ES-I3 (cell line): ENCODE data around the gene NUP62.
"Not testable (repeated sequence)": the region's sequence is repeated elsewhere in the genome, so short reads cannot be mapped to it uniquely, and the experiment has no call there.

Source experiments
- H3K36me3 ChIP-seq: 2 replicates; pipeline ENCODE4 v1.6.1; 2013; ENCODE audit warnings: mild to moderate bottlenecking, low read length, control low read depth, moderate library complexity; ENCODE audit not compliant: insufficient read depth
- H3K4me1 ChIP-seq: 2 replicates; pipeline ENCODE4 v1.6.1; 2013; ENCODE audit warnings: mild to moderate bottlenecking, control low read depth, low read length; ENCODE audit not compliant: insufficient read depth
- H3K9ac ChIP-seq: 2 replicates; pipeline ENCODE4 v1.6.1; 2013; ENCODE audit warnings: low read depth, mild to moderate bottlenecking, low read length, moderate library complexity
- H3K9me3 ChIP-seq: 2 replicates; pipeline ENCODE4 v1.6.1; 2013; ENCODE audit warnings: mild to moderate bottlenecking, low read length, moderate library complexity; ENCODE audit not compliant: control insufficient read depth, insufficient read depth

The NUP62 gene, protein sequence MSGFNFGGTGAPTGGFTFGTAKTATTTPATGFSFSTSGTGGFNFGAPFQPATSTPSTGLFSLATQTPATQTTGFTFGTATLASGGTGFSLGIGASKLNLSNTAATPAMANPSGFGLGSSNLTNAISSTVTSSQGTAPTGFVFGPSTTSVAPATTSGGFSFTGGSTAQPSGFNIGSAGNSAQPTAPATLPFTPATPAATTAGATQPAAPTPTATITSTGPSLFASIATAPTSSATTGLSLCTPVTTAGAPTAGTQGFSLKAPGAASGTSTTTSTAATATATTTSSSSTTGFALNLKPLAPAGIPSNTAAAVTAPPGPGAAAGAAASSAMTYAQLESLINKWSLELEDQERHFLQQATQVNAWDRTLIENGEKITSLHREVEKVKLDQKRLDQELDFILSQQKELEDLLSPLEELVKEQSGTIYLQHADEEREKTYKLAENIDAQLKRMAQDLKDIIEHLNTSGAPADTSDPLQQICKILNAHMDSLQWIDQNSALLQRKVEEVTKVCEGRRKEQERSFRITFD

DNA sequence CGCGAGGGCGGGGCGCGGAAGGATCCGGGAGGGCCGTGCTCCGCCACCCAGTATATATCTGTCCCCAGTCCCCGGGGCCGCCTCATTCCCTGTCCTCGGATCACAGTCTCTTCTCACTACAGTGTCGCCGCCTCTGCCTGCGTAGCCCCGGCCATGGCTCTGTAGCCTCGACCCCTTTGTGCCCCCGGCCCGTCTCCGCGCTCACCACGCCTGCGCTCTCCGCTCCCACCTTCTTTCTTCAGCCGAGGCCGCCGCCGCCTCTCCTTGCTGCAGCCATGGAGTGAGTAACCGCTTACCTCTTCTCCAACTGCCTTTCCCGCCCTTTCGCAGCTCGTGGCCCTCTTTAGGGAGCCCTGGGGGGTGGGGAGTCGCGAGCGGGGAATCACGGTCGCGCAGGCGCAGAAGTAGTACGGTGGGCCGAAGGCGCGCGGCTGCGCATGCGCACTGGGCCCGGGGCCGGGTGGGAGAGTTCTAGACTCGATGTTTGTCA lies at the start of gene NUP62, which contains the start of gene ATF5:
NUP62 (minus strand) TSS at position 384 of the 490 bp plus-strand sequence. CDS start 19,697 bp downstream, outside the sequence.
ATF5 (plus strand) TSS at position 85 of the 490 bp plus-strand sequence. CDS start 1,646 bp downstream, outside the sequence.
- H3K36me3 ChIP-seq, result peaks cover 16% of the 10 kb centered on the region

DNA sequence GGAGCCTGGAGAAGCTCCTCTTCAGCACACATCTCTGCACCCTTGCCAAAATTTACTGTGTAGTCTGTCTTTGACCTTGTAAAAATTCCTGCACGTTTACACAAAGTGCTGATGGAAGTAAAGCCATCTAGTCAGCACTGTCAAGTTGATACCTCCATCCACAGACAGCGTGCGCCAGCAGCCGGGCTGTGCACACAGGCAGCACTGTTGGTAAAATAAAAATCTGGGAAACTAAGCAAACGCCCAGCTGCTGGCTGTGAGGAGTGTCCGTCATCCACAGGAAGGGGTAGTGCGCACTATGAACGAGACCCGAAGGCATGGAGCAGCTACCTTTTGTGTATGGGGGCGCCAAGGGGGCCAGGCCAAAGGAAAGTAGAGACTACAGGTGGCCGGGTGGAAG lies 49.0 kb upstream of the NUP62 start:
- Histone ChIP-seq H3K36me3 (no peaks in the 10 kb centered on the region; the same call in 1 of the 2 replicates), H3K4me1 (no peaks in the 10 kb centered on the region), H3K9ac (no peak overlapping the region), H3K9me3 (no peaks in the 10 kb centered on the region)

More for the DNA sequence above, at the start of gene NUP62, which contains the start of gene ATF5:
- Histone ChIP-seq H3K9me3 (no peaks in the 10 kb centered on the region), H3K4me1 (no peaks in the 10 kb centered on the region; the same call in 1 of the 2 replicates), H3K9ac (peak within 1 kb of the TSS; percentile 93)

DNA sequence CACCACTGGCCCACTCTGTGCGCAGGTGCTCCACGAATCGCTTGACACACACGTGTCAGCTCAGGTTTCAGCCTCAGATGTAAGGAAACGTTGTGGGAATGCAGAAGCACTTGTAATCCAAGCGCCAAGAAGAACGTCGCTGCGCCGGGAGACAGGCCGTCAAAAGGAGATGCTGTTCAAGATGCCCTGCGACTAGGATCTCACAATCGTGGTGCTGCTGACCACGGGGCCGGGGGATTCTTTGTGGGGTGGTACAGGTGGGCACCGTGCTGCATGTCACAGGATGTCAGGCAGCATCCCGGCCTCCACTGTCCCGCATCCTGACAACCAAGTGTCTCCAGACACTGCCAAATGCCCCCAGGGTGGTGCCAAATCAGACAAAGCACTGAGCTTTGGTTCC lies 48.6 kb upstream of the NUP62 start:
- Histone ChIP-seq H3K9me3 (no peaks in the 10 kb centered on the region), H3K36me3 (no peaks in the 10 kb centered on the region; the same call in 1 of the 2 replicates), H3K9ac (no peak overlapping the region), H3K4me1 (no peaks in the 10 kb centered on the region)

DNA sequence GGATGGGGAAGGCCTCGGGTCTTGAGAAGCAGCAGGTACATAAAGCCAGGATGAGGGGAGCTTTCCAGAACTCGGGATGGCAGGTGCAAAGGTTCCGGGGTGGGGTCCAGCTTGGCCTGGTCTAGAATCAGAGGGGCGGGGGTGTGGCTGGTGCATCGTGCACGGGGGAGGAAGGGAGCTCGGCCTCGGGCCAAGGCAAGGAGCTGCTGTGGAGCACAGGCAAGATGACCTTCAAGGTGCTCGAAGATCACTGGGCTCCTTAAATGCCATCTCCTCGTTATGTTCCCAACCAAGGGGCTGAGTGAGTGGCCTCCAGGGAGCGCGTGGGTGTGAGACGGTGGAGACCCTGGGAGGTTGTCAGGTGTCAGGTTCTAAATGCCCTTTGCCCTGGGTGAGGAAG lies 47.8 kb upstream of the NUP62 start:
- Histone ChIP-seq H3K4me1 (no peaks in the 10 kb centered on the region), H3K9me3 (no peaks in the 10 kb centered on the region), H3K9ac (no peak overlapping the region), H3K36me3 (no peaks in the 10 kb centered on the region; the same call in 1 of the 2 replicates)

DNA sequence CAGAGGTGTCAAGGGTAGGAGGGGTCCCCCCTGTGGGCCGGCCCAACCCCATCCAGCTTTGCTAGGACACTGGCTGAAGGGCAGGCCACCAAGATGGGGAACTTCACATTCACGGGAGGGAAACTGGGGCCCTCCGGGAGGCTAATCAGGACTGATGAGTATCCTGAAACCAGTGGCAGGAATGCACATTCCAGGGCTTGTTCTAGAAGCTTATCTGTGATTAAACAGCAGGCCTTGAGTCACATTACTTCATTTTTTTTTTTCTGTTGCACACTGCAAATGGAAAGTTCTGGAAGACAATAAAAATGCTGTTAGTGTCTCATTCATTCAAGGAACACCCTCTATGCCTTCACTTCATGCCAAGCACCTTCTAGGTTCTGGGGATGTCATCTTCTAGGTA lies 47.2 kb upstream of the NUP62 start:
- H3K9me3 ChIP-seq, result no peaks in the 10 kb centered on the region
- H3K36me3 ChIP-seq, result no peaks in the 10 kb centered on the region; the same call in 1 of the 2 replicates
- H3K9ac ChIP-seq, result no peak overlapping the region
- H3K4me1 ChIP-seq, result no peaks in the 10 kb centered on the region

DNA sequence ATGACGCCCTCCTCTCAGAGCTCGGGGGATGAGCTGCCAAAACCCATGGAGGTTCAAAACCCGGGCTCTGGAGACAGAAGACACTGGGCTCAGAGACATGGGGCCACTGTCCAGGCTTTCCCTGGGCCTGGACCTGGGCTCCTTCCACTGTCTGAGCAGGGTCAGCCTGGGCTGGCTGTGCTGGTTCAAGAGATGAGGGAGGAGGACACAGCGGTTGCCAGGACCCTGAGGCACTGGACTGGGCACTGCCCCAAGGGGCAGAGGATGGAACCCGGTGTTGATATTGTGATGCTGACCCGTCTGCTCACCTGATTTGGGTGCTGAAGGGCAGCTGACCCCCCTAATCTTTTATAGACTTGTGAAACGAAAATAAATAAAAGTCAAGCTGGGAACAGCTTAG lies 45.7 kb upstream of the NUP62 start:
- Histone ChIP-seq H3K9me3 (no peaks in the 10 kb centered on the region), H3K9ac (no peak overlapping the region)

DNA sequence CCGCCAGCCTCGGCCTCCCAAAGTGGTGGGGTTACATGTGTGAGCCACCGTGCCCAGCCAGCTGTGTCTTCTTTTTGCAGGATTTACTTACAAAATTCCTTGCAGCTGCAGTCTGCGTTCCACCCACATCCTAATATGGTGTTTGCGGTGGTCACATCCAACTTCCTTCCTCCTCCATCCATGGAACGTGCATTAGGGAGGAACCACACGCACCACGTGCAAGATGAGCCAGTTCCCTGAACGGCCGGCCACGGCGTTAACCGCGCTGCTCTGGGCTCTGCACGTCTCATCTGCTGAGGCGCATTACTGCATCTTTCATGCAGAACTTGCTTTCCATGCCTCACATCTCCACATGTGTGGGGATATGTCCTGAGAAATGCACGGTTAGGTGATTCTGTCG lies 44.7 kb upstream of the NUP62 start:
- Histone ChIP-seq H3K36me3 (no peaks in the 10 kb centered on the region; the same call in 1 of the 2 replicates), H3K9me3 (no peaks in the 10 kb centered on the region), H3K4me1 (no peaks in the 10 kb centered on the region), H3K9ac (no peak overlapping the region)

More for the DNA sequence above, 45.7 kb upstream of the NUP62 start:
- Histone ChIP-seq H3K36me3 (no peaks in the 10 kb centered on the region; the same call in 1 of the 2 replicates), H3K4me1 (no peaks in the 10 kb centered on the region)

DNA sequence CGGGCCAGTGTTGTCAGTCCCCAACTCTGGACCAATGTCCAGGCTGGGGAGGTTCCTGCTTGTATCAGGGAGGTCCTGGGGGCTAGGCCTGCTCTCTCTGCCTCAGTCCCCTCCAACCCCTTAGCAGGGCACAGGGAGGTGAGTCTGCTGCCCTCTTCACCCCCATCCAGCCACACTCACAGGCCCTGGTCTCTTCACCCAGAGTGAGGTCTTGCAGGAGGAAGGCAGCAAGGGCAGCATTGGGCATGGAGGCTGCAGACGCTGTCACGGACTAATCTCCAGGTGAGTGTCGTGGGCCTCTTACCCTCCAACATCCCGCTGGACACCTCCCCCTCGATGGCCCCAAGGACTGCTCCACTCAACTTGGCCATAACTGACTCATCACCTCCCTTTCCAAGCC lies 43.5 kb upstream of the NUP62 start:
- Histone ChIP-seq H3K9ac (no peak overlapping the region), H3K9me3 (no peaks in the 10 kb centered on the region), H3K4me1 (no peaks in the 10 kb centered on the region)

DNA sequence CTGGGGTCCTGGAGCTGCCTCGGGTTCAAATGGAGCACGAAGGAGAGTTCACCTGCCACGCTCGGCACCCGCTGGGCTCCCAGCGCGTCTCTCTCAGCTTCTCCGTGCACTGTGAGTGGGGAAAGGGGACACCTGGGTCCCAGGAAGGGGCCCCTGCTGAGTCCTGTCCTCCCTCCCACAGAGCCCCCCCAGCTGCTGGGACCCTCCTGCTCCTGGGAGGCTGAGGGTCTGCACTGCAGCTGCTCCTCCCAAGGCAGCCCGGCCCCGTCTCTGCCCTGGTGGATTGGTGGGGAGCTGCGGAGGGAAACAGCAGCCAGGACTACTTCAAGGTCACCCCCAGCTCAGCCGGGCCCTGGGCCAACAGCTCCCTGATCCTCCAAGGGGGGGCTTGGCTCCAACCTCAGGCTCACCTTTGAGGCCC lies 42.7 kb upstream of the NUP62 start:
- no peak overlapping the region for H3K9ac ChIP-seq
- H3K9me3 ChIP-seq, result no peaks in the 10 kb centered on the region
- H3K4me1 ChIP-seq, result no peaks in the 10 kb centered on the region
- no peaks in the 10 kb centered on the region for H3K36me3 ChIP-seq

More for the DNA sequence above, 43.5 kb upstream of the NUP62 start:
- no peaks in the 10 kb centered on the region for H3K36me3 ChIP-seq

DNA sequence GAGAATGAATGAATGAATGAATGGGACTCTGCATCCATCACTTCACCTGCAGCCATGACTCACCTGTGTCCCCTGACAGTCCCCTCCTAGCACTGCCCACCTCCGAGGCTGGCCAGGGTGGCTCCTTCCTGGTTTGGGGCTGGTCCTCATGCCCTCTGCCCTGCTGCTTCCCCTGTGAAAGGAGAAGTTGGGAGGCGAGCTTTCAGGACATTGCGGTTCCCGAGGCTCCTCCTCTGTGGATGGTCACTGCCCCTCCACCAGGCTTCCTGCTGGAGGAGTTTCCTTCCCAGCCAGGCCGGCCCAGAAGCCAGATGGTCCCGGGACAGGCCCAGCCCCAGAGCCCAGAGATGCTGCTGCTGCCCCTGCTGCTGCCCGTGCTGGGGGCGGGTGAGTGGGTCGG lies 40.1 kb upstream of the NUP62 start:
- not testable (repeated sequence) for H3K9me3 ChIP-seq, H3K4me1 ChIP-seq, H3K36me3 ChIP-seq, H3K9ac ChIP-seq

DNA sequence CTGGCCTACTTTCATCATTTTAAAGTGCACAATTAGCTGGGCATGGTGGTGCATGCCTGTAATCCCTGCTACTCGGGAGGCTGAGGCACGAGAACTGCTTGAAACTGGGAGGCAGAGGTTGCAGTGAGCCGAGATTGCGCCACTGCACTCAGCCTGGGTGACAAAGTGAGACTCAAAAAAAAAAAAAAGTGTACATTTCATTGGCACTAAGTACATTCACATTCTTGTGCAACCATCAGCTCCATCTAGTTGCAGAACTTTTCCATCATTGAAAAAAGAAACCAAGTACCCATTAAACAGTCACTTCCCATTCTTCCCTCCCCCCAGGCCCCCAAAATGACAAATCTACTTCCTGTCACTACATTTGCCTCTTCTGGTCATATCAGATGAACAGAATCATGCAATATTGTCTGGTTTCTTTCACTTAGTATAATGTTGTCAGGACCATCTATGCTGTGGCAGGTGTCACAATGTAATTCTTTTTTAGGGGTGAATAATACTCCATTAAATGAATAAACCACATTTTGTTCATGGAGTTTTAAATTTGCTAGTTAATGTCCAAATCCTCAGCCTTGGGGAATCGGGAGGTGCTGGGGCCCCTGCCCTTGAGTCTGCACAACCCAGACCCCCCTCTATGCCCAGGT lies 39.1 kb upstream of the NUP62 start:
- no peaks in the 10 kb centered on the region for H3K36me3 ChIP-seq
- H3K9me3 ChIP-seq, result no peaks in the 10 kb centered on the region
- no peak overlapping the region for H3K9ac ChIP-seq
- H3K4me1 ChIP-seq, result no peaks in the 10 kb centered on the region

DNA sequence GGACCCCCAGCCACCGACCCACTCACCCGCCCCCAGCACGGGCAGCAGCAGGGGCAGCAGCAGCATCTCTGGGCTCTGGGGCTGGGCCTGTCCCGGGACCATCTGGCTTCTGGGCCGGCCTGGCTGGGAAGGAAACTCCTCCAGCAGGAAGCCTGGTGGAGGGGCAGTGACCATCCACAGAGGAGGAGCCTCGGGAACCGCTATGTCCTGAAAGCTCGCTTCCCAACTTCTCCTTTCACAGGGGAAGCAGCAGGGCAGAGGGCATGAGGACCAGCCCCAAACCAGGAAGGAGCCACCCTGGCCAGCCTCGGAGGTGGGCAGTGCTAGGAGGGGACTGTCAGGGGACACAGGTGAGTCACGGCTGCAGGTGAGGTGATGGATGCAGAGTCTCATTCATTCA lies 31.7 kb upstream of the NUP62 start, which contains the start of gene SIGLEC11:
SIGLEC11 (minus strand) TSS at position 193 of the 400 bp plus-strand sequence; CDS start at position 102, 91 bp downstream.
- not testable (repeated sequence) for H3K36me3 ChIP-seq, H3K9ac ChIP-seq, H3K4me1 ChIP-seq, H3K9me3 ChIP-seq

DNA sequence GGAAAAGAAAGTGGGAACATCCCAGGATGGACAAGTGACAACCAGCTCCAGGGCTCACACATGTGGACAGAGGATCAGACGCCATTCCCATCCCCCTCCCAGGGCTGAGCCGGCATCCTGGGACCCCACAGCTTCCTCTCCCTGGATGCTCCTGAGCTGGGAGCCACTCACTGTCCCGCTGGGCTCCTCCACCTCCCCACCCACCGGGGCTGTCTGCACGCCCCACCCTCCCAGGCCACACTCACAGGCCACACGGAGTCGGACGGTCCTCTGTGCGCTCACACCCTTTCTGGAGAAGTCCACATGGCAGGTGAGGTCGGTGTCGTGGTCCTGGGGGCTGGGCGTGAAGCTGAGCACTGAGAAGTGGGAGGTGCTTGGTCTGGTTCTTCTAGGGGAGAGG lies 30.6 kb upstream of the NUP62 start:
- H3K36me3 ChIP-seq, H3K9ac ChIP-seq, H3K4me1 ChIP-seq, H3K9me3 ChIP-seq: not testable (repeated sequence)

DNA sequence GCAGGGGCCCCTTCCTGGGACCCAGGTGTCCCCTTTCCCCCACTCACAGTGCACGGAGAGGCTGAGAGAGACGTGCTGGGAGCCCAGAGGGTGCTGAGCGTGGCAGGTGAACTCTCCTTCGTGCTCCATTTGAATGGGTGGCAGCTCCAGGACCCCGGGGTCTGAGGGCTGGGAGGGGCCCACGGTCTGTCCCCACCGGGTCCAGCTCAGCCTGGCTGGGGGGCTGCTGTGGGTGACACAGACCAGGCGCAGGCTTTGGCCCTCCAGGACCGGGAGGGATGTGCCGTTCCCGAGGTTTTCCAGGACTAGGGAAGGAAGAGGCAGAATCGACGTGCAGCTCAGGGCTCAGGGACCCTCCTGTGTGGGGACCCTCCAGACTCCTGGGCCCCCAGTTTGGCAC lies 29.3 kb upstream of the NUP62 start:
- not testable (repeated sequence) for H3K9ac ChIP-seq, H3K9me3 ChIP-seq, H3K36me3 ChIP-seq
- peaks cover 13% of the 10 kb centered on the region; the same call in 1 of the 2 replicates for H3K4me1 ChIP-seq
